NOMO-1 treated with dmso at 0.1 percent for 144 hours (cell line): Measurements from ENCODE around the gene GRK5.
"Not testable (repeated sequence)": the region's sequence is repeated elsewhere in the genome, so short reads cannot be mapped to it uniquely, and the experiment has no call there.

Experiments
- DNase-seq: peaks from one replicate; lab custom pipeline; 2025; ENCODE audit not compliant: unreplicated experiment; lab: John Stamatoyannopoulos, UW

The GRK5 gene

DNA sequence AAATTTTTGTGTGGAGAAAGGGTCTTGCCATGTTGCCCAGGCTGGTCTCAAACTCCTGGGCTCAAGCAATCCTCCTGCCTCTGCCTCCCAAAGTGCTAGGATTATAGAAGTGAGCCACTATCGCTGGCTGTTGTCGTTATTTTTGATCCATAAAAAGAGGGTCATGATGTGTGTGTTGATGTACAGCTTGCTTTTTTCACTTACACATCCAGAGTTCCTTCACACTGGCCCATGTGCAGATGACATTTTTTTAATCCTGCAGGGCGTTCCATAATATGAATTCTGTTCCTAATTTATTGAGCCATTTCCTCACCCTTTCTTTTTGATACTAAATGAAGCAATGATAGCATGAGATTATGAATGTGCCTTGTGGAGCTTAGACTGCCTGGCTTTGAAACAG, 40.8 kb downstream of the GRK5 start:
- no peak for DNase-seq

DNA sequence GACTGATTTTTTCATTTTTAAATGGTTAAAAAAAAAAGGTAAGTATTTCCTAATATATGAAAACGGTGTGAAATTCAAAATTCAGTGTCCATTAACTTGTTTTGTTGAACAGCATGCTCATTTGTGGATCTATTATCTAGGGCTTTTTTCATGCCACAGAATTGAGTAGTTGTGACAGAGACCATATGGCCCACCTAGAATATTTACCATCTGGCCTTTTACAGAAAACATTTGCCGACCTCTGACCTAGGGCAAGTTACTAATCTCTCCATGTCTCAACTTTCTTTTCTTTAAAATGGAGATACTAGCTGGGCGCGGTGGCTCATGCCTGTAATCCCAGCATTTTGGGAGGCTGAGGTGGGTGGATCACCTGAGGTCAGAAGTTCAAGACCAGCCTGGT, 41.3 kb downstream of the GRK5 start:
- DNase-seq = no peak

DNA sequence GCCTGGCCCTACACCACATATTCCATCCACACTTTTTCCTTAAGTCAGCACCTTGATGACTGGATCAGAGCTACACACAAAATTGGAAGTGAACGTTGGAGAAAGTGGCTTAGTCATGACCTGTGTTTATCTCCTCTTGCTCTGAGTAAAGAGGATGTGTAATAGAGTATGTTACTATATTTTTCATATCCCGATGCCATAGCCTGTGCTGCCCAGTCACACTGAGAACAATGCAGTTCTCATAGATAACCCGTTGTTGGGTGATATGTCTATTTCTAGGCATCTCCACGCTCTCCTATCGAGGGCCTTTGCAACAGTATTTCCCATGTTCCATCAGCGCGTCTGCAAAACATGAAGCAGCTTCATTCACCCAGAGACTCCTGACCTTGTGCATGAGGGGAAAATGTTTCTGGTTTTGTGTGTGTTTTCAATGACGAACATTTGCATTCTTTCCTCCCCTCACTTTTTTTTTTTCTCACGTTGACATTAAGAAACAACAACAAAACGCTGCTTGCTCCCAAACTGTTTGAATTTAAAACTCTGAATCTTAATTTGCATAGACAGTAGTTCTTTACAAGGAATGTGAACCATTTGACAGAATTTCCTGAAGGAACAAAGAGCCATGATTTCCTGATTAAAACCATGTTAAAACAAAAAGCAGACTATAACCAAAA, 43.4 kb downstream of the GRK5 start:
- no peak for DNase-seq

- no peak for DNase-seq
These were observed 43.9 kb downstream of the GRK5 start for GRCh38 chr10:119251315-119251708.

DNA sequence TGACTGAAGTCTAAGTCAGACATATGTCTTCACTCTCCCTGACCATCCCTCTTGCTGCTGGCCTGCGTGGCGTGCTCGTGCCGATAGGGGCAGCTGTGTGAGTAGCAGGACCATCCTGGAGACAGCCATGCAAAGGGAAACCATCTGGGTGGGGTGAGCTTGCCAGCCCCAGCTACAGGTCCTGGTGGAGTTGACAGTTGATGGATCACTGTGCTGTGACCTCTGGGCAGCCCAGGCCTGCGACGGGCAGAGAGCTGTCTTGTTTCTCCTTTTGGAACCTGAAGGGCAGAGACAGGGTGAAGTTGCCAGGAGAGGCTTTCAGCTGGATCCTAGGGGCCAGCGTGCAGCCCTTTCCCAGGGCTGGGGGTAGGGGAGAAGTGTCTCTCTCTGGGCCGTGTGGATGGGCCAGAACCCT, 44.7 kb downstream of the GRK5 start:
- DNase-seq = no peak

GRCh38 chr10:119252470-119253151, 45.2 kb downstream of the GRK5 start:
- no peak for DNase-seq

GRCh38 chr10:119253433-119254174, 46.2 kb downstream of the GRK5 start:
- DNase-seq = no peak

- no peak for DNase-seq
These were observed 47.0 kb downstream of the GRK5 start for GRCh38 chr10:119254335-119254734.

DNA sequence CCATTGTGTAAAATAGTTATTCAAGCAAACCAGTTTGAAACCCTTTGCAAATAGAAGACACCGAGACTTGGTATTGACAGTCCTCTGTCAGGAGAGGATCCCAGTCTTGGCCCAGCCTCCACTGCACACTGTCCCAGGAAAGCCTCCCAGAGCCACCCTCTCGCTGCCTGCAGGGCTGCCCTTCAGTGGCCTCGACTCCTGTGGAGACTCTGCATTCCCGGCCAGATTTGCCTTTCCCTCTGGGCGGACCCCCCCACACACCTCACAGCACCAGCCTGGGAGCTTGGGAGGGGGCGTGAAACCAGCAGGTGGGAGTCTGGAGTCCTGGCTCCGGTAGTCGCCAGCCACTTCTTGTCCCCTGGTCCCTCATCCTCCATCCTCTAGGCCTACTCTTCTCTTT, 48.7 kb downstream of the GRK5 start:
- no peak for DNase-seq

DNA sequence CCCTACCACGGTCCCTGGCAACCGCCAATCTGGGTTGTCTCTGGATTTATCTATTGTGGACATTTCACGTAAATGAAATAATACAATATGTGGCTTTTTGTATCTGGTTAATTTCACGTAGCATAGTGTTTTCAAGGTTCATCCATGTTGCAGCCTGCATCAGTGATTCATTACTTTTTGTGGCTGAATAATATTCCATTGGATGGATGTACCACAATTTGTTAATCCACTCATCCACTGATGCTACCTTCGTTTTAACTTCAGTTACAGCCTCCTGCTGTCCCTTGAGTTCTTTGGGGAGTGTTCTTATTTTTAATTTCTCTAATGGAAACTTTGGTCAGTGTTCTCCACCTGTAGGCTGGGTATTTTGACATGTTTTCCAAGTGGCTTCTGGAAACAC, 49.5 kb downstream of the GRK5 start:
- no peak for DNase-seq

DNA sequence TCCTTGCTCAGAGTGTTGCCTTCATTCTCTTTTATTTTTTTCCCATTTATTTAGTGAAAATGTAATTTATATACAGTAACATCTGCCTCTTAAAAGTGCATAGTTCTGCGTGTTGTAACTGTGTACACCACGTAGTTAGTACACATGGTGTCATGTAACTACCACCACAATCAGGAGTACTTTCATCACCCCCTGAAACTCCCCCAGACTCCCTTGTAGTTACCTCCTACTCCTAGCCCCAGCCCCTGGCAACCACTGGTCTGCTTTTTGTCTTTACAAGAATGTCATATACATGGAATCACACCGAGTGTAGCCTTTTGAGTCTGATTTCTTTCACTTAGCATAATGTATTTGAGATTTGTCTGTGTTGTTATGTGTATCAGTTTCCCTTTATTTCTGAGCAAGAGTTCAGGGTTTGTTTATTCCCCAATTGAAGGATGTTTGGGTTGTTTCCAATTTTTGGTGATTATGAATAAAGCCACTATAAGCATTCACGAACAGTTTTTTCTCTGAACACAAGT, 50.6 kb downstream of the GRK5 start:
- DNase-seq = no peak

DNA sequence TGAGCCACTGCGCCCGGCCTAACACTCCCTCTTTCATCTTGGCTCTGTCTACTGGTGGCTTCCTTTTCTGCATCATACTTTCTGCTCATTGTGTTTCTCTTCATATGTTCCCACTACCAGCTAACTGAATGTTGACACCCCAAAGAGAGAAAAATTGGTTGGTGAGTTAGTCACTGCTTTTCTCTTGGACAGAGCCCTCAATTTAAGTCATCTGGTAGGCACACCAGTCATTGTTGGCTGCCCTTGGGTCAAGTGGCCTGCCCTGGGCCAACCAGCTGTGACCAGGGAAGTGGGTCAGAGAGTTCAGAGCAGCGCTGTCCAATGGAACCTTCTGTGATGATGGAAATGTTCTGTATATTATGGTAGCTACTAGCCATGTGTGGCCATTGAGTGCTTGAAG, 52.0 kb downstream of the GRK5 start:
- DNase-seq = no peak

GRCh38 chr10:119261016-119261415, 53.6 kb downstream of the GRK5 start:
- not testable (repeated sequence) for DNase-seq

DNA sequence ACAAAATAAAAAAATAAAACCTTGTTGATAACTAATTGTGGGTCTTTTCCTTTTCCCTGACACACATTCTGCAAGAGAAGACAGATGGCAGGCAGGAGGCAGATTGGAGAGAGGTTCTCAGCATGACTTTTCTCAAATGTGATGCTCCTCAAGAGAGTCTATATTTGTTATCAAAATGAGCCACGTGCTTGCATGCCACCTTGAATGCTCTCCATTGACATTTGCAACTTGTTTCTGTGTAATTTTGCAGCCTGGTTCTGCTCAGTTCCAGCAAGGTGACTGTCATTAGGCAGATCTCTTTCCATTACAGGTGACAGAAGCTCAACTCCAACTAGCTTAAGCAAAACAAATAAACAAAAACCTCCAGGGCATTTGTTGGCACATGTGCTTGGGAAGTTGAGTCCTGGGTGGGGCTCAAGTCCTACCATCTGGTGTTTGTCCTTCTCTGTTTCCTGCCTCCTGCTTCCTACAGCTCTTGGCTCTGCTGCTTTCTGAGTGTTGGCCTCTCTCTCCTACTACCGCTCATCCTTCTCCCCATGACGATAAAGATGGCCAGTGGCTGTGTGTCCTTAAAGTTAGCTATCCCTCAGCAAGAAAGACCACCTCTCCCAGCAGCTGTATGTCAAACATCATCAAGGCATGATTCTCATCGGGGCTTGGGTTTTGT, 56.7 kb downstream of the GRK5 start:
- DNase-seq = no peak

DNA sequence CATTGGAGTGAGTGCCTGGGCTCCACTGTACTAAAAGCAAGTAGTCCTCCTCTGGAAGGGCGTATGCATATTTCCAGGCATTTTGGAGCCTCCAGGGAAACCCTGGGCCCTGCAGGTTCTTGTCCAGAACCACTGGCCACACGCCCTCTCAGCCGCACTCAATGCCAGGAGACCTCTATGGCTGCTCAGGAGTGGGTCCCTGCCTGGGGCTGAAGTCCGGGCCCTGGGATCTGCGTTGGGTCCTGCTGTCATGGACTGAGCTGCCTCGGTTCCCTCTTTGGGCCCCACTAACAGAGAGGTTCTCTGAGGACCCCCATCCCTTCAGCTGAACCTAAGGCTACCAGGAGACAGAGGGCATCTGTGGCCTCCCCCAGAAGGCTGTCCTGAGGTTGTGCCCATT, 58.3 kb downstream of the GRK5 start:
- DNase-seq = no peak

GRCh38 chr10:119267384-119267783, 60.0 kb downstream of the GRK5 start:
- no peak for DNase-seq

GRCh38 chr10:119268428-119268827, 61.1 kb downstream of the GRK5 start:
- DNase-seq = no peak

DNA sequence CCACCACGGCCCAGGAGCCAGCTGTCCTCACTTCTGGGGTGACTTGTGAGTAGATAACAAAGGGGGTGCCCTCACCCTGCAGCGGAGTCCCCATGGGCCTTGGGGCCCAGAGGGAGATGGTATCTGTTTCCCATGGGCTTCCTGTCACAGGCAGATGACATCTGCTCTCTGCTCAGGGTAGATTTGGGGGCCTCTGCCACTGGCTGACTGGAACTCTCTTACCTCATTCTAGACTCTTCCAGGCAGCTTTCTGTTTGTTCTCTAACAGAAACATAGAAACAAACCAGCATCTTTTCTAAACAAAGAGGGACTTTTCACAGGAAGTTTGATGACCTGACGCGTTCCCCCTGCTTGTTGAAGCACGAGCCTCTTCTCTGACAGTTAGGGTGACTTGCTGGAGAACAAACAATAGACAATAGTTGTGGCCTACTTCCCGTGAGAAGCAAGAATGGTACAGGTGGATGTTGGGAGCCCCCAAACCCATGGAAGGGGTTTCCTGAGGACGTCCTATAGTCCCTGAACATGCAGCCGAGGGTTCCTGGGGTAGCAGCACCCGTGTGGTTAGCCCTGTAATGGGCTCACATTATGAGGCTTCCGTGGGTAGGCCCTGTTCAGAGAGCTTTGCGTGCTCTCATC, 61.6 kb downstream of the GRK5 start:
- no peak for DNase-seq

GRCh38 chr10:119269737-119270136, 62.4 kb downstream of the GRK5 start:
- no peak for DNase-seq

GRCh38 chr10:119270762-119271366, 63.5 kb downstream of the GRK5 start:
- DNase-seq = peak; percentile 12

- DNase-seq = not testable (repeated sequence)
These were observed 65.0 kb downstream of the GRK5 start for GRCh38 chr10:119272338-119272734.
